HepG2 (cell line): Measurements from ENCODE around the gene DYNLT2B. TPM values are rescaled to one million over a fixed set of nuclear protein-coding genes. Genes with fewer than 3 reads are reported as not detected.

Source experiments
- BORCS8-MEF2B ChIP-seq: sonication (generic); formaldehyde crosslinking; IDR thresholded peaks from 2 replicates; pipeline ENCODE4 v1.8.0; 2022; ENCODE audit warnings: mild to moderate bottlenecking, missing genetic modification reagents
- CENPX ChIP-seq: sonication (generic); formaldehyde crosslinking; IDR thresholded peaks from 2 replicates; pipeline ENCODE4 v1.9.0; 2021; ENCODE audit warnings: mild to moderate bottlenecking, missing genetic modification reagents, moderate library complexity
- DNMT3B ChIP-seq: conservative IDR thresholded peaks from 2 replicates; pipeline ENCODE4 v1.6.1; 2016; ENCODE audit warnings: missing biosample characterization, control low read depth
- FOXK2 ChIP-seq: fragments of 450-650 bp; IDR thresholded peaks from 2 replicates; pipeline ENCODE4 v1.6.1; 2016
- FOXM1 ChIP-seq: sonication (generic); formaldehyde crosslinking; IDR thresholded peaks from 2 replicates; pipeline ENCODE4 v1.5.0; 2020; ENCODE audit warnings: missing genetic modification reagents
- HMG20A ChIP-seq: IDR thresholded peaks from 2 replicates; pipeline ENCODE4 v1.6.1; 2016; ENCODE audit warnings: borderline replicate concordance
- ISX ChIP-seq: sonication (generic); formaldehyde crosslinking; conservative IDR thresholded peaks from 2 replicates; pipeline ENCODE4 v1.5.0; 2020; ENCODE audit warnings: missing genetic modification reagents
- KMT2A ChIP-seq: sonication (generic); formaldehyde crosslinking; IDR thresholded peaks from 2 replicates; pipeline ENCODE4 v1.4.0; 2020; ENCODE audit warnings: missing genetic modification reagents
- MIER2 ChIP-seq: IDR thresholded peaks from 2 replicates; pipeline ENCODE4 v1.6.1; 2016; ENCODE audit warnings: missing biosample characterization, missing genetic modification reagents
- MIXL1 ChIP-seq: IDR thresholded peaks from 2 replicates; pipeline ENCODE4 v1.6.1; 2016
- NKX3-1 ChIP-seq: sonication (generic); formaldehyde crosslinking; IDR thresholded peaks from 2 replicates; pipeline ENCODE4 v1.5.0; 2020; ENCODE audit warnings: missing genetic modification reagents
- NR1H2 ChIP-seq: sonication (generic); formaldehyde crosslinking; IDR thresholded peaks from 2 replicates; pipeline ENCODE4 v1.8.1; 2022; ENCODE audit warnings: low read depth, missing genetic modification reagents, borderline replicate concordance
- PCBP1 ChIP-seq: fragments of 200-400 bp; formaldehyde crosslinking; IDR thresholded peaks from 2 replicates; pipeline ENCODE4 v1.6.1; 2017; ENCODE audit warnings: mild to moderate bottlenecking, low read depth, low read length, borderline replicate concordance
- PHF8 ChIP-seq: sonication (generic); formaldehyde crosslinking; IDR thresholded peaks from 2 replicates; pipeline ENCODE4 v1.5.0; 2020; ENCODE audit warnings: missing genetic modification reagents
- PRDM15 ChIP-seq: sonication (generic); formaldehyde crosslinking; IDR thresholded peaks from 2 replicates; pipeline ENCODE4 v1.4.0; 2020; ENCODE audit warnings: missing genetic modification reagents
- SIX1 ChIP-seq: sonication (generic); formaldehyde crosslinking; IDR thresholded peaks from 2 replicates; pipeline ENCODE4 v1.4.0; 2020; ENCODE audit warnings: missing genetic modification reagents, borderline replicate concordance
- SNAPC5 ChIP-seq: sonication (generic); formaldehyde crosslinking; IDR thresholded peaks from 2 replicates; pipeline ENCODE4 v1.8.1; 2023; ENCODE audit warnings: mild to moderate bottlenecking, missing genetic modification reagents, borderline replicate concordance
- TAF1 ChIP-seq: sonication (generic); formaldehyde crosslinking; IDR thresholded peaks from 2 replicates; pipeline ENCODE4 v1.4.0; 2020; ENCODE audit warnings: missing genetic modification reagents
- ZNF143 ChIP-seq: sonication (generic); formaldehyde crosslinking; IDR thresholded peaks from 2 replicates; pipeline ENCODE4 v1.4.0; 2020; ENCODE audit warnings: missing genetic modification reagents
- ZNF451 ChIP-seq: sonication (generic); formaldehyde crosslinking; IDR thresholded peaks from 2 replicates; pipeline ENCODE4 v1.5.0; 2020; ENCODE audit warnings: mild to moderate bottlenecking, missing genetic modification reagents
- ZNF496 ChIP-seq: sonication (generic); formaldehyde crosslinking; IDR thresholded peaks from 2 replicates; pipeline ENCODE4 v1.8.1; 2023; ENCODE audit warnings: mild to moderate bottlenecking, moderate library complexity, missing genetic modification reagents; ENCODE audit not compliant: insufficient replicate concordance
- ZNF552 ChIP-seq: sonication (generic); formaldehyde crosslinking; IDR thresholded peaks from 2 replicates; pipeline ENCODE4 v1.9.0; 2022; ENCODE audit warnings: missing genetic modification reagents, mild to moderate bottlenecking, borderline replicate concordance
- ZNF644 ChIP-seq: IDR thresholded peaks from 2 replicates; pipeline ENCODE4 v1.6.1; 2016; ENCODE audit warnings: low read depth
- polyA plus RNA-seq, 8 experiments: library from polyadenylated mRNA; depleted of rRNA in 3 of 8; stranded (reverse) in 7 of 8; unstranded in 1 of 8; fragments of >200 nt; fragmentation: Illumina TruSeq in 4 of 8; extraction: Trizol in 4 of 8; gene quantifications; 2 replicates each; pipeline versions ENCODE4 v1.2.1 to v1.2.3, GENCODE V29; 2011 to 2016; ENCODE audit warnings: low read depth in 4 of 8, missing spikeins in 1 of 8, mixed read lengths in 1 of 8; ENCODE audit not compliant: insufficient read depth in 1 of 8
- total RNA-seq, 5 experiments: library from RNA; depleted of rRNA; stranded (reverse); fragments of >200 nt; fragmentation: Illumina TruSeq; extraction: Trizol; gene quantifications; 2 replicates each; pipeline ENCODE4 v1.2.3, GENCODE V29; 2016; ENCODE audit warnings: low read depth in 1 of 5
- TF ChIP-seq, protein P1 (sequence below): sonication (generic); formaldehyde crosslinking; IDR thresholded peaks from 2 replicates; pipeline ENCODE4 v1.4.0; 2020; ENCODE audit warnings: mild to moderate bottlenecking, missing genetic modification reagents
- TF ChIP-seq, protein P2 (sequence below): sonication (generic); formaldehyde crosslinking; conservative IDR thresholded peaks from 2 replicates; pipeline ENCODE4 v1.8.0; 2022; ENCODE audit warnings: missing genetic modification reagents

The DYNLT2B gene
- total and polyA plus RNA-seq, 2 of the 13 experiments (the other 11 are each of a cell fraction or from before 2014, with no cell fraction given): 4.0 to 7.0 TPM

DNA sequence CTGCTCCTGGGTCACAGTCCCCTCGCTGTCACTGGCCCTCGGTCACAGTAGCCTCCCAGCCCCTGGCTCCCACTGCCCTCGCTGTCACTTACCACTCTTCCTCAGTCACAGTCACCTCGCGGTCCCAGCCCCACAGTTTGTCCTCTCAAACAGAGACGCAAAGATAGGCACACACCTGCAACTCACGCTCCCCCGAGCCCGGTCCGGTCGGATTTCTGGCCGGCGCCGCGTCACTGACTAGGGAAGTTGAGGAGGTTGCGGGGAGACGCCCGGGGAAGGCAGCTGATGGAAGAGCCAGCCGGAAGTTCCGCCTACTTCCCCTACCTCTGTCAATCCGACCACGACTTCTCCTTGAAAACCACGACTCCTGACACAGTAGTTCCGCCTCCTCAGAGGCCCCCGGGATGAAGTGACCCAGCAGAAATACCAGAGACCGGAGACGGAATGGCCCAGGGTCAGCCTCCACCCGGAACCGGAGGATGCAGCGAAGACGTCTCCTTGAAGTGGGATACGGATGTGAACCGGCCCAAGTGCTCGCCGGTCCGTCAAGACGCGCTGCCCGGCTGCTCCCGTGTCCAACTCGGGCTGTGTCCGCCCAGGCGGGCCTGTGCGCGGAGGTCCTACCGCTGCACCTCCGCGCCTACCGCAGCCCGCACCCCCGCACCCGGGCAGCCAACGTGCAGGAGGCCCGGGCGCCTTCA, 30.4 kb downstream of the DYNLT2B start, which contains the start of gene PCYT1A (continued):
- TF ChIP-seq DNMT3B (CRISPR knock-in tag): 0 out of 2 replicates have a peak, but pooled peaks have one; percentile 9
- peak; percentile 31; the same call in 1 of the 2 replicates for TF ChIP-seq HMG20A (CRISPR knock-in tag)
- 0 out of 2 replicates have a peak, but pooled peaks have one; percentile 45 for TF ChIP-seq ISX (CRISPR knock-in tag)
- TF ChIP-seq ZNF552 (CRISPR knock-in tag): peak; percentile 69; the same call in 1 of the 2 replicates
- peak; percentile 85; the same call in 1 of the 2 replicates for TF ChIP-seq NKX3-1 (CRISPR knock-in tag)
- TF ChIP-seq PCBP1: no peak
- peak; percentile 32; the same call in 1 of the 2 replicates for TF ChIP-seq ZNF143 (CRISPR knock-in tag)
- TF ChIP-seq PRDM15 (CRISPR knock-in tag): no peak; the same call in 1 of the 2 replicates
- TF ChIP-seq NR1H2 (CRISPR knock-in tag): no peak
- peak; percentile 34; the same call in 1 of the 2 replicates for TF ChIP-seq ZNF644 (CRISPR knock-in tag)
- TF ChIP-seq PHF8: peak; percentile 96
- peak; percentile 54 for TF ChIP-seq BORCS8-MEF2B (CRISPR knock-in tag)
- TF ChIP-seq, protein P1, sequence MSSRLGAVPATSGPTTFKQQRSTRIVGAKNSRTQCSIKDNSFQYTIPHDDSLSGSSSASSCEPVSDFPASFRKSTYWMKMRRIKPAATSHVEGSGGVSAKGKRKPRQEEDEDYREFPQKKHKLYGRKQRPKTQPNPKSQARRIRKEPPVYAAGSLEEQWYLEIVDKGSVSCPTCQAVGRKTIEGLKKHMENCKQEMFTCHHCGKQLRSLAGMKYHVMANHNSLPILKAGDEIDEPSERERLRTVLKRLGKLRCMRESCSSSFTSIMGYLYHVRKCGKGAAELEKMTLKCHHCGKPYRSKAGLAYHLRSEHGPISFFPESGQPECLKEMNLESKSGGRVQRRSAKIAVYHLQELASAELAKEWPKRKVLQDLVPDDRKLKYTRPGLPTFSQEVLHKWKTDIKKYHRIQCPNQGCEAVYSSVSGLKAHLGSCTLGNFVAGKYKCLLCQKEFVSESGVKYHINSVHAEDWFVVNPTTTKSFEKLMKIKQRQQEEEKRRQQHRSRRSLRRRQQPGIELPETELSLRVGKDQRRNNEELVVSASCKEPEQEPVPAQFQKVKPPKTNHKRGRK (CRISPR knock-in tag): no peak
- TF ChIP-seq SIX1 (CRISPR knock-in tag): peak; percentile 59; the same call in 1 of the 2 replicates
- no peak for TF ChIP-seq FOXK2
- no peak for TF ChIP-seq ZNF496 (CRISPR knock-in tag)
- no peak for TF ChIP-seq FOXM1
- peak; percentile 88 for TF ChIP-seq TAF1 (CRISPR knock-in tag)
- no peak for TF ChIP-seq CENPX
- peak; percentile 97 for TF ChIP-seq KMT2A (CRISPR knock-in tag)
- TF ChIP-seq MIER2 (CRISPR knock-in tag): no peak; the same call in 1 of the 2 replicates
- no peak; the same call in 1 of the 2 replicates for TF ChIP-seq SNAPC5 (CRISPR knock-in tag)
- TF ChIP-seq MIXL1 (CRISPR knock-in tag): no peak
- TF ChIP-seq ZNF451: peak; percentile 55; the same call in 1 of the 2 replicates
- TF ChIP-seq, protein P2, sequence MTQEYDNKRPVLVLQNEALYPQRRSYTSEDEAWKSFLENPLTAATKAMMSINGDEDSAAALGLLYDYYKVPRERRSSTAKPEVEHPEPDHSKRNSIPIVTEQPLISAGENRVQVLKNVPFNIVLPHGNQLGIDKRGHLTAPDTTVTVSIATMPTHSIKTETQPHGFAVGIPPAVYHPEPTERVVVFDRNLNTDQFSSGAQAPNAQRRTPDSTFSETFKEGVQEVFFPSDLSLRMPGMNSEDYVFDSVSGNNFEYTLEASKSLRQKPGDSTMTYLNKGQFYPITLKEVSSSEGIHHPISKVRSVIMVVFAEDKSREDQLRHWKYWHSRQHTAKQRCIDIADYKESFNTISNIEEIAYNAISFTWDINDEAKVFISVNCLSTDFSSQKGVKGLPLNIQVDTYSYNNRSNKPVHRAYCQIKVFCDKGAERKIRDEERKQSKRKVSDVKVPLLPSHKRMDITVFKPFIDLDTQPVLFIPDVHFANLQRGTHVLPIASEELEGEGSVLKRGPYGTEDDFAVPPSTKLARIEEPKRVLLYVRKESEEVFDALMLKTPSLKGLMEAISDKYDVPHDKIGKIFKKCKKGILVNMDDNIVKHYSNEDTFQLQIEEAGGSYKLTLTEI (CRISPR knock-in tag): no peak
